ENCODE measurements around the gene VCAN.

The VCAN gene

DNA sequence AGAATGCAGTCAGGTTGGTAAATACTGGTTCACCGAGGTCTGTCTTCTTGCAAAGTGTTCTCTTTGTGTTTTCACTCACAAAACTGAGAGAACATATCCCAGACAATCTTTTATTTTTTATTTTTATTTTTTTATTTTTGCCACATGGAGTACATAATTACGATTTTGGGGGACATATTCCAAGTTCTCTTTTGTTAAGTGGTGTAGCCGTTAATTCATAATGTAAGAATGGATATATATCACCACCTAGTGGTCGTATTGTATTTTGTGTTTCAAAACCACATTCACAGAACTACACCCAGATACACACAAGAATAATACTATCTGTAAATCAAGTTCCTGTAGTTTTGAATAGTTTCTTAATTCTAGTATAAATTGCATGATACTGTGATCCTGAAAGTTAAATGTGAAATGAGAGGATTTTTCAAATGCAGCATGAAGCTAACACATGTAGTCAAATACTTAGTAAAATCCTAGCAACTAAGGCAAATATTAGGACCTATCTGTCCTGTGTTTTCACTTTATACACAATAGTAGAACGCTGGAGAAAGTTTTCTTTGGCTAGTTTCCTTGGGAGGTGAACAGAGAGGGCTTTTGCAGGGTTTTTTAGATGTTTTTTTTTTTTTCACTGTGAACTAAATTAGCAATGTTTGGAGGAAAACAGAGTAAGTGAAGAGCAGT is 92.7 kb downstream of the VCAN start:
- DNase-seq (ENCODE audit: low spot score): peak; percentile 36

DNA sequence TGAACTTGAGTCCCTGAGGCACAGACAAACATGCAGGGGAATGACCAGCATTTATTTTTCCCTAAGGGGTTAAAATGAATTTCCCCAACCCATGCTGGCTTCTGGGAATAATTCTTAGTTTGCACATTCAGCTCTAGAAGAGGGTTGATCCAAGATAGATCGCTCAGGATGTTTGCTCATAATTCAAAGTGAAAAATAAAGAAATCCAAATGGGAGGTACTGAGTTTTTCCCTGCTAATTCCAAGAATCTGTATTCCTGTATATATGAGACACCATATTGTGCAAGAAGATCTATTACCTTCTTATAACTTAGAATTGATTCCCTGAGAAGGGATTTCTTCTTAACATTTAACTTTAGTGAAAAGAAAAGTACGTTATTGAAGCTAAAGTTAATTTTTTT is 96.2 kb downstream of the VCAN start:
- no peak for DNase-seq (ENCODE audit: low spot score)

DNA sequence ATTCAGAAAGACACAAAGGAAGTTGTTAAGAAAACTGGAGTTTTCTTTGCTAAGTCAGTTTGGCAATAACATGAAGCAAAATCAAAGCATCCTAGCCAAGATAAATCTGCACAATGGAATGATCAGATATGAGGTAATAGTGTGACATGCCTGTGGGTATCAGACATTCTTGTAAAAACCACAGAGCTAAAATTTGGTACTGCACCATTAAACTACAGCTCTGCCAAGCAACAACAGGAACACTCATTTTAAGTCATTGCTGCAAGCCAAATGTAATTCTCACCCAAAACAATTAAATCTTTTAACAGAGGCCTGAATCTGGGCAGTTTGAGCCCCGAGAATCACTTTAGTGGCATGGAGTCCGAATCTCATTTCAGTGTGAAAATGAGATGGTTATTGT is 96.6 kb downstream of the VCAN start:
- peak; percentile 82 for DNase-seq (ENCODE audit: low spot score)

DNA sequence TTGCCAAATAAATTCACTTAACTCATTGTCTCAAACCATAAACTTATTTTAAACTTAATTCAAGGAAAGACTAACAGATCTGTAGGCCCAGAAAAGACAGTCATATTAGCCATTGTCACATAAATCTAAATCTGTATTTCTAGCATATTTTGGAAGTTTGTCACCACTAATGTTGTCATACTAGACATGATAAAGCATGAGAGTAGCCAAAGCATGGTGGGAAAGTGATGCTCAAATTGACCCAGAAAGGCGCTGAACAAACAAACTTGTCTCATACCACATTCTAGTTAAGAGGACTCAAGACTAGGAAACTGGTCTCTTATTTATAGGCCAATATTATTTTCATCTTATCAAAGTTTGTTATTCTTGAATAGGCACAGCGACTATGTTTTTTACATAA is 99.4 kb downstream of the VCAN start:
- no peak for DNase-seq (ENCODE audit: low spot score)

DNA sequence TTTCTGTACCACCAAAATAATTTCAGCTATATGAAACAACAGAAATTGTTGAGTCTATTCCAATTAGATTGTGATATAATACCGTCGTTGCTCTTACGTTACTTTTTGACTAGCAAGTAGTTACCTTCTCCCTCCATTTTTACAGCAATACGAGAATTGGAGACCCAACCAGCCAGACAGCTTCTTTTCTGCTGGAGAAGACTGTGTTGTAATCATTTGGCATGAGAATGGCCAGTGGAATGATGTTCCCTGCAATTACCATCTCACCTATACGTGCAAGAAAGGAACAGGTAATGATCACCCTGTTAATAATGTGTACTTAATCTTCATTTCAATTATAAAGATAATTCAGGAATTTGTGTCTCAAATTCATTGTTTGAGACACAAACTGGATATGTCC is 100.7 kb downstream of the VCAN start:
- DNase-seq (ENCODE audit: low spot score): no peak

DNA sequence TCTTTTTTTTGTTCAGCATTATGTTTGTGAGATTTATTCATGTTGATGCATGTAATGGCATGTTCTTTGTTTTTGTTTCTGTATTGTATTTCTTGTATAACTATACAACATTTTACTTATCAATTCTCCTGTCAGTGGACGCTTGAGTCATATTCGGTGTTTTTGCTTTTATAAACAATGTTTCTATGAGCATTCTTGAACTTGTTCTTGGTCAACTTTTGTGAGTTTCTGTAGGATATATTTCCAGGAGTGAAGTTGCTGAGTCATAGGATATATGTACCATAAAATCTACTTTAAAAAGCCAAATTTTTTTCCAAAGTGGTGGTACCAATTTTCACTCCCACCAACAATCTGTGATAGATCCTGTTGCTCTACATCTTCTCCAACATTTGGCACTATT is 104.8 kb downstream of the VCAN start:
- DNase-seq (ENCODE audit: low spot score): no peak

DNA sequence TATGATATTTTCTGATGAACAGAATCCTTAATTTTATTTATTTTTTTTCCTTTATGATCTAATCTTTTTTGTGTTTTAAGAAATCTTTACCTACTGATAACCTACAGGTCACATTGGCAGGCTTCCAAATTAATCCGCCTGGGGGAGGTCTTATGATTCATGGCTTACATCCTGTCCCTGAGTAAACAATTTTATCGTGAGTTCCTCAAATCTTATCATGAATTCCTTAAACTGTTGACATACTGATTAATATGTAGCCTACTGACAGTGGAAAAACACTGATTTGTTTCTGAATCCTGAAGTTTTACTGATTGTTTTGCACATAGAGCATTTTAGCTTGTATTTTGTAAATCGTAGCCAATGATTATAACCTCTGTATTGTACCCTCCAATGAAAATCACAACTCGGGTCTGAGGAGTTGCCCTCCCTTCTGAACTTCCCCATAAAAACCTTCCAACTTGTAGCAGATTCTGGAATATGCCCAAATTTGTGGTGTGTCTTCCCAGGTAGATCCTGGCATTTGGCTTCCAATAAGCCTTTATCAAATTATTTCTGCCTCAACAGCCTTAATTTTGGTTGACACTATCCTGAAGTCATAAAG is 105.6 kb downstream of the VCAN start:
- no peak for DNase-seq (ENCODE audit: low spot score)

DNA sequence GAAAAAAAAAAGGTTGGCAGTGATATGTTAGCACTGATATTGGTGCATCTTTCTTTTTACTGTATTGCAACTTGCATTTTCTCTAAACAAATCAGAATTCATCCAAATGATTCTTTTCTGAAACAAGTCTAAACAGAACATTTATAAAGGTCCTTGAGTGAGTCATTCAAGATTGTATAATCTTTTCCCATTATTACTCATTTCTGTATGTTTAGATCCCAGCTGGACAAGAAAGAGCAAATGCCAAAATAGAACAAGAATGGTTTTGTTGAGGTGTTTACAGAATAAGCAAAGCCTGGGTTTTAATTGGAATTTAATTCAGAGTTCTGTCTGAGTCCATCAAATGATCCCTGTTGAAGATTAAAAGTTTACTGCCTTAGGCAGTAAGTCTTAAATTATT is 112.3 kb downstream of the VCAN start:
- peak; percentile 36 for DNase-seq (ENCODE audit: low spot score)

DNA sequence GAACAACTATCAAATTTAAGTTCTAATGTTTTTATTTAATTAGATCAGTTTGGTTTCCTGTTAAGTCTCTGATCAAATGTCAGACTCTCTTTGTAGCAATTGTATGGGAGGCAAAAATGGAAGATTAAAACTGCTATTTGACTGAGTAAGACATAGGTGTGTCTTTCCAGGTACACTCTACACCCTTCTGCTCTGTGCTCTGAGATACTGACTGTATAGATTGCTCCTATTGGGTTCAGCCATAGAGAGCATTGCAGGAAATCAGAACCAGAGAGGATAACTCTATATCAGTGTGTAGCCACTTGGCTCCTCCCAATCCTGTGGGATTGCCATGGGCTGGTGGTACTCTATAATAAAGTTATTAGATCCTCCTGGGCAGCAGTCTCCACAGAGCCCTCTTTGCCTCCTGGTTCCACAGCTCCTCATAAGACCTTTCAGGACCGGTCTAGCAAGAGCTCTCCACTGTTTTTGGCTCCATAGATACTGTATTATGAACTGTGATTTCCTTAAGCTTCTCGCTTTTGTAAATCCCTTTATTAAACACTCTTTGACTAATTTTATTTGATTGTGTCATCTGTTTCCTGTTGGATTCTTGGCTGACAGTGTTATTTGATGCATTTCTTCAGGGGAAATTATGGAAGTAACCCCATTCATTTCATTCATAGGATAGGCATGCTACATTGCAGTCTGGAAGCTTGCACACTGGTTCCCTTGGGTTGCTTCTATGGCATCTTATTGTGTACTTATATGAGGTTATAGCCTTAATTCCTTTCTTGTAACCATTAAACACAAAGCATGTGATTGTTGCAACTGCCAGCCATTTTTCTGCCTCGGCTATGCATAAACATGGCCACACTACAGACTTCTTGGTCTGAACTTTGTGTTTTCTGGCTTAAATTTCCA is 115.6 kb downstream of the VCAN start:
- no peak for DNase-seq (ENCODE audit: low spot score)

DNA sequence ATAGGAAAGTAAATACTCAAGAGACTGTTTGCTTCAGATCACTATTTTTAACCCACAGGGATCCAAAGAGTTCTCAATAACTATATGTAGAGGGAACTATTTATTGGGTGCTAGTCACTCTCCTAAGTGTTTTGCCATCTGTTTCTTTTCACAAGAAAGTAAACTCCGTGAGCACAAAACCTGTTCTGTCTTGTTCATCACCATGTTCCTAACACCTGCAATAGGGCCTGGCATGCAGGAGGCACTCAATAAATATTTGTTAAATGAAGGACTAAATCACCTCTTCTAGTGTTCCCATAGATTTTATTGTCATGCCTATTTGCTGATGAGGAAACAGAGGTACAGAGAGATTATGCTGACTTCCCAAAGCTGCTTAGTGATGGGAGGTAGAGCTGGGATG is 118.2 kb downstream of the VCAN start:
- no peak for DNase-seq (ENCODE audit: low spot score)

DNA sequence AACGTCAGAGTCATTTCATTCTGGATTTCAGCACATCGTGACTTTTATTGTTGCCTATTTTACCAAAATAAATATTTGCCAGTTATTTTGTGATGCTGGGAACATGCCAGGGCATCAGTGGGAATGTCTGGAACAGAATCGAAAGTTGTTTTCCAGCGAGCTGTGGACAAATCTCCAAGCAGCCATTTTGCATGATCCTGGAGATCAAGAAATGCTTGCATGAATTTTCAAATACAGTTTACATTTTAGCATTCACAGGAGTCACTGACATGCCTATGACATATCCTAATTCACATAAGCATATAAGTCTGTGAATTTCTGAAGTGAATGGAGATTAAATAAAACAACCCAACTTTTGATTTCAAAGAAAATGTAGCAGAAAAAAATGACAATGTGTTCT is 119.4 kb downstream of the VCAN start:
- DNase-seq (ENCODE audit: low spot score): no peak

DNA sequence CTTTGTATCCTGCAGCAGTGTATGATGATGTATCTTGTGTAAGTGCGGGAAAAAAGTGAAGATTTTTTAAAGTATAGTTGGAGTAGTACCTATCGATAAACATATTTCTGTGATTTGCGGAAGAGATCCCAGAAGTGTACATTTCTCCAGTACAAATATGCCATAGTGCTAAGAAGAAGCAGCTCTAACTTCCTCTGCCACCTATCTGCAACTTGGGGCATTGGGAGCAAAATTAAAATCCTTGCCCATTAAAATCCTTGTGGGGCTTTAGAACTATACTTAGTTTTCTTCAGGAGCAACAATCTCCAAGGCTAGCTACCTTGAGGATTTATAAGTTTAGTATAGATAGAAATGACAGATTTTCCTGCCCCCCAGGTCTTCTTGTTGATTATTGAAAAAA is 123.7 kb downstream of the VCAN start:
- no peak for DNase-seq (ENCODE audit: low spot score)

DNA sequence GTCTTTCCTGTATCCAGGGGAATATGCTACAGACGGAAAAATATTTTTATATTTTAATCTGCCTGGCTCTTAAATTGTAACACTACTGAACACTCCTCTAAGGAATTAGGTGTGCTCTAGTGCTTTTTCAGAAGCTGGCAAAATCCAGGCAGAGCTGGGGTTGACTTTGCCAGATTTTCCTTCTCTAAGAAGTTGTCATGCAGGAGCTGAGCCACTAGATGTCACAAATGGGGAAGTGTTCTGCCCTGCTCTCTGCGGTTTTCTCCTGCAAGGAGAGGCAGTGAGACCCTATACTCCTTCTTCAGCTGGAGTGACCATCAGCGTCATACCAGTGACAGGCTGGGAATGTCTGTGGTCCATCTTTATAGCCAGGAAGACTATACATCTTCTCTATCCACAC is 136.6 kb downstream of the VCAN start:
- DNase-seq (ENCODE audit: low spot score): peak; percentile 60

DNA sequence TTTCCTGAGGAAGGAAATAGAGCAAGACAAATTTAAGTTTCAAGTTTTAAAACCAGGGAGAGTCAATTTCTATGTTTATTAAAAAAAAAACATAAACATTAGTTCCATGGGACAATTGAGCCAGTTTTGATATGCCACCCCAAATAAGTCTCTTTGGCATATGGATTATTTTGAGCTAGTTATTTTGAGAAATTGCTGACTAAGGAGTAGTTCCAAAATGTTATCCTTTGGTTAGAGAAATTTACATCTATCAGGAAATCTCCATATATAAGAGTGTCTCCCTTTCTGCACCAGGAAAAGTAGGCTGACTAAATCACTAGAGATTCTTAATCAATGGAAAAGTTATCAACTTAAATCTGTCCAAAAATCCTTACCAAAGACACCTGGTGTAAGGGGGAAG is 143.3 kb downstream of the VCAN start:
- DNase-seq (ENCODE audit: low spot score): no peak

DNA sequence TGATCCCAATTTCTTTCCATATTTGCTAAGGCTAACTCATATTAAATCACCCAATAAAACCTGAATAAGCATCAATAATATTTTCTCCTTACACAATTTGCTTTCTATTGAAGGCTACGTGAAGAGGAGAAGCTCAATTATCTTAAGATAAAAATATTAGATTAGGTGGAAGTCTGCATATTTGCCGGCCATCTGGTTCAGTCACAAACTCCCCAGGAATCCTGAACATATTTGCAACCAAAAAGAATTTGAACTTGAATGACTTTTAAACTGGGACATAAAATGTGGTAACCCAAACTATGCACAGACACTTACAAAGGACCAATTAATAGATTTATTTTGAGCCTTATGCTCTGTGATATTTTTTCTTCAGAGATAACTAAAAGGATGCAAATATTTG is 156.8 kb downstream of the VCAN start:
- peak; percentile 30 for DNase-seq (ENCODE audit: low spot score)

All from AG08395 (cell line).